ENCODE measurements around the gene MAB21L4.

GRCh38 chr2:240922245-240922981, 26.5 kb upstream of the MAB21L4 start:
- no peak for TF ChIP-seq CTCF (IDR thresholded peaks at IDR 0.05)
- TF ChIP-seq ZFX (IDR thresholded peaks at IDR 0.05; ENCODE audit: borderline replicate concordance): no peak

Measured in 22Rv1 (cell line).